NCI-H510A (cell line): Measurements from ENCODE around the gene HIGD1A.

Experiments used
- DNase-seq: peaks from one replicate; lab custom pipeline; 2025; lab: John Stamatoyannopoulos, UW

HIGD1A gene

GRCh38 chr3:42799376-42799775 is 4.9 kb downstream of the HIGD1A start:
- DNase-seq: no peak

DNA sequence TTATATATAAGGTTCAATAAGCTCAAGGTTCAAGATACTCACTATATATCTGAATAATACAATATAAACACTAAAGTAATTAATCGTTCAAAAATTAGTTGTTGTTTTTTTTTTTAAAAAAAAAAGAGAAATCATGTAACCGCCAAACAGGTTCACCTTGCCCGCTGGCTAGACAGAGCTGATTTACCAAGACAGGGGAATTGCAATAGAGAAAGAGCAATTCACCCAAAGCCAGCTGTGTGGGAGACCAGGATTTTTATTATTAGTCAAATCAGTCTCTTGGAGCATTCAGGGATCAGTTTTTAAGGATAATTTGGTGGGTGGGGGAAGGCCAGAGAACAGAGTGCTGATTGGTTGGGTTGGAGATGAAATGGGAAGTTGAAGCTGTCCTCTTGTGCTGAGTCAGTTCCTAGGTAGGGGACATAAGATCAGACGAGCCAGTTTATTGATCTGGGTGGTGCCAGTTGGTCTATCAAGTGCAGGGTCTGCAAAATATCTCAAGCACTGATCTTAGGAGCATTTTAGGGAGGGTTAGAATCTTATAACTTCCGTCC is 7.9 kb downstream of the HIGD1A start:
- no peak for DNase-seq

GRCh38 chr3:42795621-42796181 is 8.6 kb downstream of the HIGD1A start:
- no peak for DNase-seq

DNA sequence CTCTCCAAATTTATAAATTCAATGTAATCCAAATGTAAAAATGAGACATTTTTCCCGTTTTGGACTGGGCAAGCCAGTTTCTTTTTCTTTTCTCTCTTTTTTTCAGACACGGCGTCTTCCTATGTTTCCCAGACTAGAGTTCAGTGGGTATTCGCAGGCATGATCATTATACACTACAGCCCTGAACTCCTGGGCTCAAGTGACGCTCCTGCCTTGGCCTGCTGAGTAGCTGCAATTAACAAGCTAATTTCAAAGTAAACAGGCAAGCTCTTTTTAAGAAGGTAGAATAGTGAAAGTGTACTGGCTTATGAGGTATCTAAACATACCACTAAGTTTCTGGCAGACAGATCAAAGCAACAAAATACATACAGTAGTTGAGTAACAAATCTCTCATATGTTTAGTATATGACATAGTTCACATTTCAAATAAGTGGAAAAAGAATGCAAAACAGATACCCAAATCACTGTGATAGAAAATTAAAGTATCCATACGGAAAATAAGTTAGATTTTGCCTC is 13.5 kb downstream of the HIGD1A start:
- no peak for DNase-seq

DNA sequence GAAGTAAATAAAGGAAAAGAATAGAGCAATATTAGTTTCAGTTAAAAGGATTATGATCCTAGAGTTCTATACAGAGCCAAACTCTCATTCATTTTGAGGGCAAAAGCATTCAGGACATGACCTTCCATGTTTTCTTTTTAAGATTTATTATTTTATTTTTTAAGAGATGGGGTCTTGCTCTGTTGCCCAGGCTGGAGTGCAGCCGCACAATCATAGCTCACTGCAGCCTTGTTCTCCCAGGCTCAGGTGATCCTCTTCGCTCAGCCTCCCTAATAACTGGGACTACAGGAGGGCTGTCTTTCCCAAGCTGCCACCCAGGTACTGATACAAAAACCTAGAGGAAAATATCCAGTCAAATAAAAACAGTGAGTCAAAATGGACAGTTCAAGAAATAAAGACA is 17.7 kb downstream of the HIGD1A start:
- no peak for DNase-seq

- no peak for DNase-seq
These were observed 18.1 kb downstream of the HIGD1A start for GRCh38 chr3:42786212-42786611.

DNA sequence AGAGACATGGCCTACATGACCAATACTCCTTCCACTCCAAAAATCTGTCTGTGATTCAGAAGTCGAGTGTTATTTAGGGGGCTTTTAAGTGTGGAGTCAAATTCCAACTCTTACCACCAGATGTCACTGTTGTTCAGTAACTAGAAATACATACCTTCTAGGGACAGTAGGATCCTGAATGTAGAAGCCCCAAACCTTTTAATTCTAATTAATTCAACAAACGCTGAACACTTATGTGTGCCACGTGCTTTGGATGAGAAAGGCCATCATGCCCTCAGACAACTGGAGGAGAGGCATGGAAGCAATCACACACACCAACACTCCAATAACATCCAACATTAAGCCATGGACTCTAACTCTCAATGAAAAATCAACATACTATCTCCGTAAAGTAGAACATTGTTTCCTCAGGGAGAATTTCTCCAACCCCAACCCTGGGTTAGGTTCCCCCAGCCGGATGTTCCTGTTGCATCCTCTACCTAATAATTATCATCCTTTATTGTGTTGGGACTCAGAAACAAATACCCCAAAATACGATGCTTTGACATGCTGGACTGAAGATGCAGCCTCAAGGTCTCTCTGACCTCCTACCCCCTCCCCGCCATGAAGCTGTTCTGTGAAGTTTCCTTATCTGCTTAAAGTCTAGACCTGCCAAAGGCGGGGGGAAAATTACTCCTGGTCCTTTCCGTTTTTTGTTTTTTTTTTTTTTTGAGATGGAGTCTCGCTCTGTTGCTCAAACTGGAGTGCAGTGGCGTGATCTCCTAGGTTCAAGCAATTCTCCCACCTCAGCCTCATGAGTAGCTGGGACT is 23.2 kb downstream of the HIGD1A start:
- peak; percentile 26 for DNase-seq

- no peak for DNase-seq
These were observed 23.9 kb downstream of the HIGD1A start for GRCh38 chr3:42780398-42780797.

DNA sequence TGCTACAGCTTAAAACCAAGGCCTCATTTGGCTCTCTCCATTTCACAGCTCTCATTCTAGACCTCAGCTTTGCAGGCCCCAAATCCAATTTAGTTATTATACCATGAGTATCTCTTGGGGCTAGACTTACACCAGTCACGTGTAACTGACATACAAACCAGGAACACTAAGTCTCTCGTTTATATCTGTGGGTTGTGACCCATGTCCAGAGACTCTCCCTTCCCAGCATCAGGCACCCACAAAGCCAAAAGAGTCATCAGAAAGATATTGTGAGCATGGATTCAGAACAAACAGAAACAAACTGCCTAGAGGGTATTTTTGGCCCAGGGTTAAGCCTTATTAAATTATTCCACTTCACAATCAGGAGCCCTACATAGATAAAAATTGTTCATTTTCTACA is 25.6 kb downstream of the HIGD1A start:
- no peak for DNase-seq

DNA sequence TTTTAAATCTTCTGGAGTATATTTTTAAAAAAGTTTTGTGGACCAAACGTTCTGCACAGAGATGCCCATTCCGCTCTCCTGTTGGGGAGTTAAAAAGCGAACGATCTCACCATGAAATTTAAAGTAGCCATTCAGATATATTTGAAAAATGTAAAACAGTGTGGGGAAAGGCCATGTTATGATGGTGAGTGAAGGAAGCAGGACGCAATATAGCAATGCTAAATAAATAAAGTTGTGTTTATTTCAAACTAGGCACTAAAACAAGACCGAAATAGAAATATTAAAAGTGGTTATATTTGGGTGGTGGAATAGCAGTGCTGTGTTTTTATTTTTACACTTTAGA is 30.9 kb downstream of the HIGD1A start:
- no peak for DNase-seq

DNA sequence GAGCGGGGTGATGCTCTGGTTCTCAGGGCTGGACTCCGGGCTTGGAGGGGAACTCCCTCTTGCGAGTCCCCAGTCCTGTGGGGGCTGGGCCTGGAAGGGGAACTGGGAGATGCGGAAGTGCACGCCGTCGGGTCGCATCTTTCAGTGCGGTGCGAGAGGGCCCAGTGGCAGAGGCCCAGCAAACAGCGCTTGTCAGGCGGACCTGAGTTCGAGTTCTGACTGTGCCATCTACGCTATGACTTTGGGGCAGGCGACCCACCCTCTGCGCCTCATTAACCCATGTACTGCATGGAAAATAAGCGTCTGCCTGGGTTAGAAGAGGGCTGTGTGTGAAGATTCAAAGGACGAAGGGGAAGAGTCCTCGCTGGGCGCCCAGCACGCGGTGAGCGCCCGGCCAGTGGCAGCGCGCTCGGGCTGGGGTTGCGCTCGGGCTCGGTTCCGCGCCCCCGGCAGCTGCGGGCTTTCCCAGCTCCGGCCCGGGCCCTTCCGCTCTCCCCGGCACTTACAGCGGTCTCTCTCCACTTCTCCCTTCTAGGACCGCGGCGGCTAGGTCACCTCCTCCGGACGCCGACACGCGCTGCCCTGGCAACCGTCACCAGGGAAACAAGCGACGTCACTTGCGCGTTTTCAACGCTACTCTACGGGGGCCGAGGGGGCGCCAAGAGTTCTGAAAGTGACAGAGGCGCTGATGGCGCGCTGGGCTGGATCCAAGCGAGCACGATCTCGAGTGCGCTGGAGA is 31.5 kb downstream of the HIGD1A start, which contains the start of gene CCDC13:
Gene CCDC13 (minus strand): TSS at position 584 of the 739 bp plus-strand sequence. CDS start 14,908 bp downstream, outside the sequence.
- peak; percentile 97 for DNase-seq

GRCh38 chr3:42771271-42771670 is 33.0 kb downstream of the HIGD1A start:
- no peak for DNase-seq

- DNase-seq: no peak
These were observed 34.7 kb downstream of the HIGD1A start for GRCh38 chr3:42769477-42770131.

DNA sequence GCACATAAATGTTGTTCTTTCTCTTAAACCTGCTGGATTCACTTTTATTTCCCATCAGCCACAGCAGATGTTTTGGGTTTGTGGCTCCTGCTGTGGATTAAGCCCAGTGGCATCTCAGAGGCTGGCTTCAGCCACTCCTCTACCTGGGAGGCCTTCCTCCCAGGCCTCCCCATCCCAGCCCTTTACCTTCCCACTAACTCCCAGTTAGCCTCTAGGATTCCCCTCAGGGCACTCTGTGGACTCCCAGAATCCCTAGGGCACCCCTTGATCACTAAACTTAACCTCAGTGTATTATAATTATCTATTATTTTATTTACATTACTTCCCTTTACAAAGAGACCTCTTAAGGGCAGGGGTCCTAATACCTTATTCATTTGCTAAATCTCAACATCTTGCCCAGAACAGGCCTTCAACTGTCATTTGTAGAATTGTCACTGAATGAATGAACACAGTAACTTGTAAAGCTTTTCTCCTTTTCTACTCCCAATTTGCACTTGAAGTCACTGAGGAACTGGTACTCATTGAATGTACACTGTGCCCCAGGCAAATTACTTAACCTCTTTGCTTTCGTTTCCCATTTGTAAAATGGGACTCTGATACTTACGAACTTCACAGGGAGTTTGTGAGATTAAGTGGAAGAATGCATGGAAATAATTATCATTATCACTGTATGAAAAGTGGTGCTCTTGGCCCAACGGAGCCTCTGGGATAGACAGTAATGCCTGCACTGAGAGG is 39.6 kb downstream of the HIGD1A start:
- no peak for DNase-seq

- no peak for DNase-seq
These were observed 40.2 kb downstream of the HIGD1A start for GRCh38 chr3:42764115-42764514.

DNA sequence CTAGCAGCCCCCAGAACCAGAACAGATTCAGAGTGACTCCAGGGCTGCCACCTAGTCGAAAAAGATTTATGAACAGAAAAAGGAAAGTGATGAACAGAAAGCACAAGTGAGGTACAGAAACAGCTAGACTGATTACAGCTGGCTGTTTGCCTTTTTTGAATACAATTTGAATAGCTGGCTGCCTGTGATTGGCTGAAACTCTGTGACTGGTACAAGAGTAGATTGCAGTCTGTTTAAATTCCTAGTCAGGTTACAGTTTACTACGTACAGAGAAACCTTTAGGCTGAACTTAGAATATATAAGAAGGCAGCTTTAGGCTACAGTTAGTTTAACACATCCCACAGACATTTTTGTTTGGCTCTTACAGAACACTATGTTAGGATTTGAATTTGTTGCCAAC is 41.3 kb downstream of the HIGD1A start:
- no peak for DNase-seq

DNA sequence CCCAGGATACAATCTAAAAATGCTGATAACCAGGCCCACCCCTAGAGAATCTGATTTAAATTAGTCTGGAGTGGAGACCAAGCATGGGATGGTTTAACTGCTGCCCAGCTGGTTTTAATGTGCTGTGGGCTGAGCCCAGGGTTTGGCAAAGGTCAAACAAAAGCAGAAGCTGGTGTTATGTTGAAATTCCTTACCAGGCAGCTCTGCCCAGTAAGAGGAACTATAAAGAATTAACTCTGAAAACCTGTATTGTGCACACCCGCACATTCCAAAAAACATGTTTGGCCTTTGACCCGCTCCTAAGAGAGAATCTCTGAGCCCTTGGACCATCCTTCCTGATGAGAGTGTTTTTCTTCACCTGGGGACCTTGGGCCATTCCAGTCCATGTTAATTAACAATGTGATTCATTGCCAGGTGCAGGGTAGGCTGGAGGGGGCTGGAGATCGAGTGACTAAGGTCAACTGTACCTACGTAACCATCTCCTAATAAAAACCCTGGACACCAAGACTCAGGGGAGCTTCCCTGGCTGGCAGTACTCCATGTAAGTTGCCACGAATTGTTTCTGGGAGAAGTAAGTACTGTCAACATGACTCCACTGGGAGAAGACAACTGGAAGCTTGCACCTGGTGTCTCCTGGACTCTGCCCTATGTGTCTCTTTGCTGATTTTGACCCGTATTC is 42.1 kb downstream of the HIGD1A start:
- DNase-seq: no peak

DNA sequence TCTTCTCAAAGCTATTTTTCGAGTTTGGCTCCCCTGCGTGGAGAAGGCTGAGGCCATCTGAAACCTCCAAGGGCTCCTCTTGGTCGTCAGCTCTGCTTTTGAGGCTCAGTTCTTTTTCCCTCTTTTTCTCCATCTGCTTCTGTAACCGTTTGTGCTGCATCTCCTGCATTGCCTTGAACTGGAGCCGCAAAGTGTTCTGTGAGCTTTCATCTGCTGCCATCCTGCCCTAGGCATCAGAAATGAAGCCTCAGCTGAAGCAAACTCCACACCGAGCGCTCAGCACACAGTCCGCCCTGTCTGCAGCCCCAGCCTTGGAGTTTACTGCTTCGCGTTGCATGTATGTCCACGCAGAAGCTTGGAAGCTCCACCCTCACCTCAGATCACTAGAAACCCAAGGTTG is 46.2 kb downstream of the HIGD1A start:
- DNase-seq: no peak

GRCh38 chr3:42756681-42757213 is 47.5 kb downstream of the HIGD1A start:
- DNase-seq: no peak
